RWPE1 (cell line): Measurements from ENCODE around the gene PLXDC2.

ENCODE experiments used
- CTCF ChIA-PET: fragments of 350-600 bp; sonication (Branson Sonifier 250); formaldehyde crosslinking; extraction: SDS; loops from one replicate; lab custom pipeline; 2021; lab: Yijun Ruan, JAX
- POLR2A ChIA-PET: fragments of 400-600 bp; formaldehyde crosslinking; extraction: SDS; loops from one replicate; lab custom pipeline; 2020; ENCODE audit warnings: antibody characterized with exemption; ENCODE audit not compliant: low non-redundant PET; lab: Yijun Ruan, JAX
- DNase-seq: peaks from one replicate; pipeline ENCODE4 v3.0.0; 2012; ENCODE audit warnings: low spot score
- H3K27ac ChIP-seq: fragments of 450-650 bp; 2 replicates; pipeline ENCODE4 v1.5.1; 2017
- TF ChIP-seq, protein P1 (sequence below): fragments of 450-650 bp; conservative IDR thresholded peaks from 2 replicates; pipeline ENCODE4 v1.5.1; 2017; ENCODE audit warnings: low read depth, mild to moderate bottlenecking

Gene PLXDC2

DNA sequence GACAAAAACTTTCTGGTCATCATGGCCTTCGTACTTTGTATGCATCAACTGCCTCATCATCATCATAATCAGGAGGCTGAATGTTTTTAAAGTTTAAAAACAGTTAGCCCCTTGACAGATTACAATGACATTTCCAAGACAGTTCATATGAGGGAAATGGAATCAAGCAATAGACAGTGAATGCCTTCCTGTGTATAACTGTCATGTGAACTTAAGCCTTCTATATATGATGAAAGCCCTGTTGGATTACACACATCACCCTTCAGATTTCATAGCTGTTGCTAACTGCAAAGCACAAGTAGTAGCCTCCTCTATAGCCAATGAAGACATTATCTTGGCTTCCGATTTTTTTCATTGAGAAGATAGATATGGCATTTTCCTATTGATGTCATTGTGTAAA lies 154.0 kb downstream of the PLXDC2 start:
- no peak overlapping the region for H3K27ac ChIP-seq
- no peak for DNase-seq
- CTCF ChIA-PET, result no interaction called here
- TF ChIP-seq, protein P1, sequence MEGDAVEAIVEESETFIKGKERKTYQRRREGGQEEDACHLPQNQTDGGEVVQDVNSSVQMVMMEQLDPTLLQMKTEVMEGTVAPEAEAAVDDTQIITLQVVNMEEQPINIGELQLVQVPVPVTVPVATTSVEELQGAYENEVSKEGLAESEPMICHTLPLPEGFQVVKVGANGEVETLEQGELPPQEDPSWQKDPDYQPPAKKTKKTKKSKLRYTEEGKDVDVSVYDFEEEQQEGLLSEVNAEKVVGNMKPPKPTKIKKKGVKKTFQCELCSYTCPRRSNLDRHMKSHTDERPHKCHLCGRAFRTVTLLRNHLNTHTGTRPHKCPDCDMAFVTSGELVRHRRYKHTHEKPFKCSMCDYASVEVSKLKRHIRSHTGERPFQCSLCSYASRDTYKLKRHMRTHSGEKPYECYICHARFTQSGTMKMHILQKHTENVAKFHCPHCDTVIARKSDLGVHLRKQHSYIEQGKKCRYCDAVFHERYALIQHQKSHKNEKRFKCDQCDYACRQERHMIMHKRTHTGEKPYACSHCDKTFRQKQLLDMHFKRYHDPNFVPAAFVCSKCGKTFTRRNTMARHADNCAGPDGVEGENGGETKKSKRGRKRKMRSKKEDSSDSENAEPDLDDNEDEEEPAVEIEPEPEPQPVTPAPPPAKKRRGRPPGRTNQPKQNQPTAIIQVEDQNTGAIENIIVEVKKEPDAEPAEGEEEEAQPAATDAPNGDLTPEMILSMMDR, result no peak
- POLR2A ChIA-PET, result no interaction called here

DNA sequence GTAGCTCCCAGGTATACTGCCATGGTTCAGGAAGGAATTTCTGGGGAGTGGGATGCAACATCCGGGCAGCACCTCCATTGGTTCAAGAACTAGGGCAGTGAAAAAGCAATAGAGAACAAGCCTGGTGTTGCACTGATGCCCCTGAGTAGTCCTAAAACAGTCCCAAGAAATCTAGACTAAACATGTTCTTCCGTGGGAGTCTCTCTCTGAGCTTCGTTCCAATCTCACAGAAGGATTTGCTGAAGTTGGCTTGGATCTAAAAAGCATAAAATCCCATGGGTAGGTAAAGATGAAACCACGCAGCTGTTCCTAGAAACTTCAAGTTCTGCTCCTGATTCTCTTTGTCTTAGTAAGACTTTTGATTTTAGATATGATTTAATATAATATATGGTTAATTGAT lies 154.5 kb downstream of the PLXDC2 start:
- DNase-seq, result no peak
- ChIA-PET CTCF (no interaction called here), POLR2A (no interaction called here)
- TF ChIP-seq, protein P1, result no peak
- no peak overlapping the region for H3K27ac ChIP-seq

DNA sequence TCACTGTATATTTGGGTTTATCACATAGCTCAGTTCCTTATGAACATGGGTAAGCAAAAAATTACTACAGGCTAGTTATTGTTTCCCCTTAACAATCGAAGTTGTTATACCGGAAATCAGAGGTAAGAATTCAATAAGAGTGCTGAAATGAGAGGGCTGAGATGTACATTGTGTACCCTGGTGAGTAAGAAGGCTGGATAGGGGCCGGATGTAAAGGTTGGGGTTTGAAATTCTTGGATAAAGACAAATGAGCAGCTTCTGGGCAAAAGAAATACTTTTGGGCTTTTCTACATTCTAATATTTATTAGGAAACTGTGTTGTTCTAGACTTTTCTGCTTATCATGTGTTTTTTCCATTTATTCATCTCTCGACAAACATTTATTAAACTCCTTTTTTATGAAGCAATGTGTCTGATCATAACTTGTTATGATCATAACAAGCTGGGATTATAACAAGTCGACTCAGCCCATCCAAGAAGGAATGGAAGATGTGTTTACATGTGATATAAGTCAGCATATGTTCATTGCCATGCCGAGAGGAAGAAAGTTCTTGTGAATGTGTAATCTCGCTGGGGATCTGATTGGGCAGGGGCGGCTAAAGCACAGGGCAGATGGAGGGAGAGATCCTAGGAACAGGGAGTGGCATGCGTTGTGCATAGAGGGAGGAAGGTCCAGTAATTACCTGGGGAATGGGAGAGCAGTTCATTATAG lies 155.3 kb downstream of the PLXDC2 start:
- DNase-seq, result no peak
- no peak overlapping the region for H3K27ac ChIP-seq
- ChIA-PET CTCF (no interaction called here), POLR2A (no interaction called here)
- TF ChIP-seq, protein P1, result no peak

DNA sequence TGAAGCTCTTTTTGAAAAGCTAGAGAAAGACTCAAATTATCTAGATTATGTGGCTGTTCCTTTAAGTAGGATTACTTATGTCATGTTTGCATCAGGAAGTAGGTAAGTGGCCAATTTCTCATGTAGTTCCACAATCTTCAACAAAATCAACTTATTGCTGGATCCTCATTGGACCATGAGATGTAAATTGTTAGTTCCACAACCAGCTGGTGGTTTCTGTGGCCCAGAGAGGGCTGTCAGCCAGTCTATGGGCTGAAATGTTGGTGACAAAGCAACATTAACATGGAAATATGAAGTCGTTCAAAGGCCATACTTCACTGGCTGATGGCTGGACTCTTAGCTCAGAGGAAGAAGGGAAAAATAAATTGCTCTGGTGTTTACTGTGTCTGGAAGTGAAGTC lies 157.9 kb downstream of the PLXDC2 start:
- POLR2A ChIA-PET, result no interaction called here
- CTCF ChIA-PET, result no interaction called here
- H3K27ac ChIP-seq, result no peak overlapping the region
- TF ChIP-seq, protein P1, result no peak
- no peak for DNase-seq

DNA sequence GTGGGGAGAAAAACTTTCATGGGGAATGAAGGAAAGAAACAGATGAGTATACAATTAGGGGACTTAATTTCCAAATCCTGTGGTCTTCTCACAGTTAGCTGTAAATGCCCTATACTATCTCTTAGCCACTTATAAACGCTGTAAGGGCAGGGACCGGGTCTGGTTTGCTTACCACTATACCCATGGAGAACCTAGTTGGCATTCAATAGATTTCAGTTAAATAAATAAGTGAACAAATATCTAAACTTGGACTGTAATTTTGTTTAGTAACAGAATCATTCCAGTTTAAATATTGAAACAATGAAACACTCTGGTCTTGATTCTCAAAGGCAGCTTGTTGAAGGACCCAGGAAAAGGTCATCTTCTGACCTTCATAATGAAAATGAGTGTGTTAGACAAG lies 158.3 kb downstream of the PLXDC2 start:
- no peak overlapping the region for H3K27ac ChIP-seq
- ChIA-PET POLR2A (no interaction called here), CTCF (no interaction called here)
- DNase-seq, result no peak
- TF ChIP-seq, protein P1, result no peak

DNA sequence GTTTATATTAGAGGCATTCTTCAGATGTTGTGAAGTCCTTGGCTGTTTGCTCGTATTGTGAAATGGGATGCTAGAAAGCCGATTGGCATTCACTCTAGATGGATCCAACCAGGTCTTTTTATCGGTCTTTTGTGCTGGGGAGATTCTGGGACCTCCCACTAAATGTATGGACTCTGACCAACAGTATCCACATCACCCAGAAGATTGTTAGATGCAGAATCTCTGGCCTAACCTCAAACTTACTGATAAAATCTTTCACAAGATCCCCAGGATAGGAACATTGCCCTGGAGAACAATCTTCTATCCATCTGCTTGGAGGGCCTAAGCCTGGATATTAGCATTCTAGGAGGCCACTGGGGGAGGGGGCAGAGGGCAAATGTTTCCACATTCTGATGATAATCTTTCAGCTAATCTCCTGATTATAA lies 160.9 kb downstream of the PLXDC2 start:
- ChIA-PET CTCF (no interaction called here), POLR2A (no interaction called here)
- no peak for DNase-seq
- TF ChIP-seq, protein P1, result no peak
- H3K27ac ChIP-seq, result no peak overlapping the region
